GM10847 (cell line): ENCODE data around the gene AK1.

Experiments used
- POLR2A ChIP-seq: IDR thresholded peaks from 2 replicates; pipeline ENCODE4 v1.6.1; 2011; ENCODE audit not compliant: insufficient read length; ENCODE audit errors: extremely low read depth

Gene AK1

DNA sequence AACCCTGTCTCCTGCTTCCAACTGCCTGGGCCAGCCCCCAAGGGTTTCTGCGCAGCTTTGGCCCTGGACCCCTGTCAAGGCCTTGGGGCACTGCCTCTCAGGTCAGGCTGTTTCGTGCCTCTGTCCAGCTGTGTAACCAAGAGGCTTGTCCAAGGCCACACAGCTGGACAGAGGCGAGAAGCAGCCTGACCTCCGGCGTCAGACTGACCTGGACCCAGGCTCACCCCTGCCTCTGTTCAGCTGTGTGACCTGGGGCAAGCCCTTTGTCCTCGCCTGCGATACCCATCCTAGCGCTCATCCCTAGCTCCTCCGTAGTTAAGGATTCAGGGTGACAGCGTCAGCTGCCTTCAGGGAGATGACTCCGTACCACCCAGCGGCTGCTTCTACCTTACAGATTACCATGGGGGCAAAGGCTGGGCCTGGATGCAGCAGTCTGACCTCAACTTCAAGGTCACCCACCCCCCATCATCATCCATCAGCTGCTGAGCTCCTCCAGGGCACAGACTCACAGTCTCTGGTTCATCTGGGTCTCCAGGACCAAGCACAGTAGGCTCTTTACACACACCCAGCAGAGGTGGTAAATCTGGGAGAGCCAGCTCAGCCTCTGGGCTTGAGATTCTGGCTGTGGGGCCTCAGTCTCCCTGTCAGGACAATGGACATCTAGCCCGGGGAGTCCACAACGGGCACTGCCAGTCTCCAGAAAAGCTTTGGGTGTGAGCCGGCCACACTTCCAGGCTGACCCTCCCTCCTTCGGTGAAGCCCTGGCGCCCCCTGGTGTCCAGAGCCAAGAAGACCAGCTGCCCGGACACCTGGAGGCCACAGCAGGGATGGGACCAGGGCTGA is 7.9 kb downstream of the AK1 start:
- TF ChIP-seq POLR2A: no peak

DNA sequence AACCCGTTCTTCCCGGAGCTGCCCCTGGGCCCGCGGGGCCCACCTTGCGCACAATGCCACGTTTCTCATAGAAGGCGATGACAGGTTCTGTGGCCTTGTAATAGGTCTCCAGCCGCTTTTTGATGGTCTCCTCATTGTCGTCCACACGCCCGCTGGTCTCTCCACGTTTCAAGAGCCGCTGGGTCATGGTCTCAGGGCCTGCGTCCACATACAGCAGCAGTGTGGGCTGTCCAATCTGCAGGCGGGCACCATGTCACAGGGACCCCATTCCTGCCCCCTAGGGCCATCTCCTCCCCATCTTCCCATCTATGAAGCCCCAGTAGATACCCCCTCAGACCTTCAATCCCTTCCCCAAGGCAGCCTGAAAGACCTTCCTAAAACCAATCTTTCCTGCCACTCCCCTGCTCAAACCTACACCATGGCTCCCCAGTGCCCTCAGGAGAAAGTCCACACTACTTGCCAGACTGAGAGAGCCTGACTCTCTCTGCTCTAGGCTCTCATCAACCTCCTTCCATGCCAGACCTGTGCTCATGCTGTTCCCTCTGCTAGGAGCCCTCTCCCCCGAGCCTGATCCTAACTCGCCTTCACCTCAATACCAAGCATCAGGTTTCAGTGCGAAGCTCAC is 9.1 kb downstream of the AK1 start:
- no peak for TF ChIP-seq POLR2A

DNA sequence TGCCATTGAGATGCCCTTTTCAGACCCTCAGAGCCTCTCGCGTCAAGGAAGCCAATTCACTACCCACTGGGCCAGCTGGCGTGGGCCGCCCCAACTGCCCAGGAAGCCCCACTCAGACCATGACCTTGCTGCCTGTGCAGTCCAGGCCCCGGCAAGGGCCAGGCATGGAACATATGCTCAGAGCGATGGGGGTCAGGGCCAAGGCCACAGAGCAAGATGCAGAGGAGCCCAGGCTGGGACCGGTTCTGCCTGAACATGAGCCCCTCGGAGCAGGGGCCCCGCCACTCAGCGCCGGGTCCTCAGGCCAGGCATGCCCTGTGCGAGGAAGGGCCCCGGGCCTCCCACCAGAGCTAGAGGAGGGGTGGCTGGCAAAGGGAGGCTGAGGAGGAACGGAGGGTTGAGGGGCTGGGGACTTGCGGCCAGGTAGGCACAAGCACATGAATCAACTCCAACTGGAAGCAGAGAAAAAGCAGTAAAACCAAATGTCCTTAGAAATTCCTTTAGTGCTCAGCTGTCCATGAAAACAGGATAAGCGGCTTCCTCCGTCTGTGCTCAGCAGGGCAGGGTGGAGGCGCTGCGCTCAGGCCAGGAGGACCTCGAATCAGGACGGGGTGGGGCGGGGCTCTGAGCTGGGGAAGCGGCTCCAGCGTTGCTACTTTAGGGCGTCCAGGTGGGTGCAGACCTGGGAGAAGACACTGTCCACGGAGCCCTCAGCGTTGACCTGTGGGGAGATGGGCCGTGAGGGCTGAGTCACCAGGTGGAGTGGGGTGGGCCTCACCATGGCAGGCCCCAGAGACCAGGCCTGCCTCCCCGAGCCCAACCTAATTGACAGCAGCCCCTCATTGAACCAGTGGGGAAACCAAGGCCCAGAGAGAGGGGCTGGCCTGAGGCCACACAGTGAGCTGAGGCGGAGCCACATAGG is 9.9 kb downstream of the AK1 start:
- TF ChIP-seq POLR2A: no peak

DNA sequence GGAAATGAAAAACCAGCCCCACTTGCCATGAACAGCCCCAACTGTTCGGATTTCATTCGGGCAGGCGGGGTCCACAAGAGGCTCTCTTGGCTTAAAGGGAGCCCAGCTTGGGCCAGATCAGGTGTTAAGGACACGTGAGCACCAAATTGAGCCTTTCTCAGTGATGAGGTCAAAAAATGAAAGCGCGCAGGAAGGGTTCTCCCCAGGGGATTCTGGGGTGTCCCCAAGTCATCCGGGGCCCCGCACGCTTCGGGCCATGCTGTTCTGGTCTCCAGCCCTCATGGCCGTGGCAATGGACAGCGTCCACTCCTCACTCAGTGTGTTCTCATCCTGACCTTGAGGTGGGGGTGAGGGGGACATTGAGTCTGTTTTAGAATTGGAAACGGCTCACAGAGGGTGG is 10.9 kb downstream of the AK1 start:
- no peak for TF ChIP-seq POLR2A

DNA sequence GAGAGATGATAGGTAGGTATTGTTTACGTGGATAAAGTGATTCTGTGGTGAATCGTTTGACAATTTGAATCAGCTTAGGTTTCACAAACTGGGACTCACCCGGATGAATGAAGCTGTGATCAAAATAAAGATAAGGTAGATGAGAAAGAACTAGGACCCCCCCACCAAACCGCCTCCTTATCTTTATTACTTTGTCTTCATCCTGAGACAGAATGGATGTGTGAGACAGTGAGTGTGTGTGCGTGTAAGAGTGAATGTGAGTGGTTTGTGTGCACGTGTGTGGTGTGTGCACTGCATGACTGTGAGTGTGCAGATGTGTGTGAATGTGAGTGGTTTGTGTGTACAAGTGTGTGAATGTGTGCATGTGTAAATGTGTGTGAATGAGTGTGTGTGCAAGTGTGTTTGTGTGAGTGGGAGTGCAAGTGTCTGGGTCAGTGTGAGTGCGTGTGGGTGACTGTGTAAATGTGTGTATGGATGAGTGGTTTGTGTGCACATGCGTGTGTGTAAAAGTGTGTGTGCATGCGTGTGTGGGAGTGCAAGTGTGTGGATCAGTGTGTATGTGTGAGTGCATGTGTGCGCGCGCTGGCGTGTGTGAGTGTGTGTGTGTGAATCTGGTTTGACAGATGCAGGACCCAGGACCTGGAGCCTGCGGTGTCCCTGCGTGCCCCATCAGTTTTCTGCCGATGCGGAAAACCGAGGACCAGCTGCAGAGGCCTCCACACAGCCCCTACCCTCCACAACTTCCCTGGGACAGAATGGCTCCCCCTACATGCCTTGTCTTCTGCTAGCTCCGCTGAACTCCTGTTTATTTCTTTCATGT is 11.6 kb downstream of the AK1 start:
- TF ChIP-seq POLR2A: no peak

DNA sequence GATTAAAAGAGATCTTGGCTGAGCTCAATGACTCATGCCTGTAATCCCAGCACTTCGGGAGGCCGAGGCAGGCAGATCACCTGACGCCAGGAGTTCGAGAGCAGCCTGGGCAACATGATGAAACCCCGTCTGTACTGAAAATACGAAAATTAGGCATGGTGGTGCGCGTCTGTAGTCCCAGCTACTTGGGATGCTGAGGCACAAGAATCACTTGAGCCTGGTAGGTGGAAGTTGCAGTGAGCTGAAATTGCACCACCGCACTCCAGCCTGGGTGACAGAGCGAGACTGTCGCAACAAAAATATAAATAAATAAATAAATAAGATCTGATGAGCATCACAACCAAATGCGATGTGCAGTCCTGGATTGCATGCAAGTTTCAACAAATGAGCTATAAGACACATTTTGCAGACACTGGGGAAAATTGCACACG is 14.3 kb downstream of the AK1 start:
- no peak for TF ChIP-seq POLR2A

DNA sequence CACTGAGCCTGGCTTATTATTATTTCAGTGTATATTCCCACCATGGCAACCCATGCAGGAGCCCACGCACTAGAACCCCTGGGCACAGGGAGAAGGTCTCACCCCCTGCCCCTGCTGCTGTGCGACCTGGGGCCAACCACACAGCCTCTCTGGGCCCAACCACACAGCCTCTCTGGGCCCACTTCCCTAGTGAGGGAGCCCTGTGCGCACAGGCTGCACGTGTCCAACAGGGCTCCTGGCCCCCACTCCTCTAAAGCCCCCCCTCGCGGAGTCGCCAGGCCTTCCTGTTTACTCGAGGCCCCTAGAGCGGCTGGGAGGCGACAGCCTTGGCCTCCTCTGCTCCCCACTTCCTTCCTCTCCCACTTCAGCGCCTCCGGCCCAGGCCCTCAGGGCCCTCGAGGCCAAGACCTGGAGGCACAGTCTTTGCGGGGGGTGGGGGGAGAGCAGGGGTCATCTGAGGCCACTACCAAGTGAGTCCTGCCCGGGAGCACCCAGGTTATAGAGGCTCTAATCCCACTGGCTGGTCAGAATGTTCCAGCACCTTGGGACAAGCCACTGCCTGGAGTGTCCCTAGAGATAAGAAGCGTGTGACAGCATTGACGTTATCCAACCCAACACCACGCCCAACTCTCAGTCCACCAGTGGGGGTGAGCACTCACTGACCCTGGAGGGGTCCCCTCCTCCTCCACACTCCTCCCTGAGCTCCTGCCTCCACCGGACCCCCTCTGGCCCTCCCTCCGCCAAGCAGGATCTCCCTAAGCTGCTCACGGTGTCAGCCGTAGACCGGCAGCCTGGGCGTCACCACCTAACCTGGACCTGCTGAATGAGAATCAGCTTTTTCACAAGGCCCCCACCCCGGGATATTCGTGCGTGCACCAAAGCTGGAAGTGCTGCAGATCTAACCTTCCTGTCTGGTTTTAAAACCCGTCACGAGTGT is 15.1 kb downstream of the AK1 start:
- no peak for TF ChIP-seq POLR2A

DNA sequence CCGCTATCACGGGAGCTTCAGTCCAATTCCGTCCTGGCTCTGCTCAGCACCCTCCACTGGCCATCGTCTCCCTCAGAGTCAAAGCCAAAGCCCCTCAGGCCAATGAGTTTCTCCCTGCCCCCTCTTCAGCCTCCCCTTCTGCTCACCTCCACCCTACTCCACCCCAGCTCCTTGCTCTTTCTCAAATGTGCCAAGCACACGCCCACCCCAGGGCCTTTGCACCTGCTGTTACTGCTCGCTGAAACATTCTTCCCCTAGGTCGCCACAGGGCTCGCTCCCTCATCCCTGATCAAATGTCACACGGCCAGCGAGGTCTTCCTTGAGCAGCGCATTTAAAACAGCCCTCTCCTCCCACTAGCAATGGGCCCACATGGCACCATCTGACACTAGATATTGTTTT is 16.7 kb downstream of the AK1 start:
- no peak for TF ChIP-seq POLR2A

DNA sequence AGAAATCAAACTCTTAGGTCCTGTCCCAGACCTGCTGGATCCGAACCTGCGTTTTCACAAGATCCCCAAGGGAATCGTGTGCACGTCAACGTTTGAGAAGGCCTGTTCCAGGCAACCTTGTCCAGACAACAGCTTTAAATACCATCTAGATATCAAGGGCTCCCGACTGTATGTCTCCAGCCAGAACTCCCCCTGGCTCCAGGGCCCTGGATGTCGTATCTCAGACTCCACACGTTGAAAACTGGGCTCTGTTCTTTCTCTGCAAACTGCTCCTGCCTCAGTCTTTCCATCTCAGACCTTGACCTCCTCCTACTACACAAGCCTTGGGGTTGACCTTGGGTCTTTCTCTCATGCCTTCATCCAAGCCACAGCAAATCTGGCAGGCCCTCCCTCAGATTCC is 17.2 kb downstream of the AK1 start:
- no peak for TF ChIP-seq POLR2A

DNA sequence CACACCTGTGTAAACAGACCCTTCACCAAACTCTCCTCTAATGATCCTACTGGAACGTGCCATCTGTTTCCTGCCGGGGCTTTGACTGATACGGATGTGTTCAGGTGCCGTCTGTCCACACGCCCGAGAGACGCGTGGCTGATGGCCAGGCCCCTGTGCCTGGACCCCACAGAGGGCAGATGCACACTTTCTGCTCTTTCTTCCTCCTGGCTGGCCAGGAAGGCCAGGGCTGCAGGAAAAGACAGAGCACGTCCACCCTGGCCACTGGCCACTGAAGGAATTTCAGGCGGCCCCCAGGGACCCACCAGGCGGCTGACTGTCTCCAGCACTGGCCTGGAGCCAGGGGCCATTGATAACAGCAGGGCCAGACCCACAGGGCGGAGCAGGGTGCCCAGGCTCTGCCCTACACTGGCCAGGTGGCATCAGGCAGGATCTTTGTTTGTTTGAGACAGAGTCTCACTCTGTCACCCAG is 19.4 kb downstream of the AK1 start:
- no peak for TF ChIP-seq POLR2A

DNA sequence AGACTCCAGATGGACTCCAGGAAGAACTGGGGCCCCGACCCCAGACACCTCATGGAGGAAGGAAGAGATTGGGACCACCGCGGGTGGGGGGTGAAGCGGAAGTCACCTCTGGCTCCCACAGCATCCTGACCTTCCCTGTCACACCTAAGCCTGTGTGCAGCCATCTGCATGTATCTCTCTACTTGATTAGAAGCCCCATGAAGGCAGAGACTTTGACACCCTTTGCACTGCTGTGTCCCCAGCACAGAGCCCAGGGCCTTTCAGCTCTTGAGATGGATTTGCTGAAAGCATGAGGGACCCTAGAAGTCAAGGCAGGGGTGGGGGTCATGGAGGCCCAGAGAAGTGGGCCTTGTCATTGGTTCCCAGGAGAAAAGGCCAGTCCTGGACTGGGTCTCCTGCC is 20.2 kb downstream of the AK1 start:
- no peak for TF ChIP-seq POLR2A

DNA sequence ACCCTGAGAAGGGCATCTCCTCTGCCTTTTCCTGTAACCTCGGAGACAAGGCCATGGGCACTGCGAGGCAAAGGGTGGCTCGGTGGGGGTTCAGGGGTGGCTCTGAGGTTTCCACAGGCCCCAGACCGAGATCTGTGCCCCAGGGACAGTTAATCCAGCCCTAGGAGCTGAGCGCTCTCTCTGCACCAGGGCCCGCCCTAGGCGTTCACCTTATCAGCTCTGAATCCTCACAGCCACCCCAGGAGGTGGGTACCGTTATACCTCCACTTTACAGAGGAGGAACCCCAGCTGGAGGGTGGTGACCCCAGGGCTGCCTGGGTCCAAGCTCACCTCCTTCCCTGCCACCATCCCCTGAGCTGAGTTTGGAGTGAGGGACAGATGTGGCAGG is 20.8 kb downstream of the AK1 start:
- TF ChIP-seq POLR2A: no peak

DNA sequence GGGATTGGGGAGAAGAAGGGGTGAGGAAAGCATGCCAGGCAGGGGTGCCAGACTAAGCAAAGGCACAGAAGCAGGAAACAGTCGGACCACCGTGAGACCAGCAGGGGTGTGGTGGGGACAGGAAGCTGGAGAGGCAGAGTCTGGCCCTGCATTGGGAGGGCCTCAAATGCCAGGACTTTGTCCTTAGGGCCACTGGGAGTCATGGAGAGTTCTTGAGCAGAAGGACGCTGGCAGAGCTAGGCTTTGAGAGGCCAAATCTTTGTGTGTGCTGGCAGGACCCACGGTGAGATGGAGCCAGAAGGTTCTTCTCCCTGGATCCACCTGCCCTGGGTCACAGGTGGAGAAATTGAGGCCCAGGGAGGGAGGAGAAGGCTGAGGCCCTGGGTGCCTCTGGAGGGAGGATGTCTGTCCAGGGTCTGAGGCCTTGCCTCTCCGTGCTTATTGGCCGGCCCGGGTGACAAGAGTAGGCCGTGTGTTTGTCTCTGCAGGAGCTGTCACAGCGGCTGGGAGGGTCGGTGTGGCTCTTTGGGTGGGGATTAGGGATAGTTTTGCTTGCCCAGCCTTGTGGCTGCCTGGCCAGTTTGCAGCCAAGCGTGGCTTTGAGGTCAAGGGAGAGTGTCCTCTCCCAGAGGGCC is 21.3 kb downstream of the AK1 start:
- TF ChIP-seq POLR2A: no peak
